HepG2 (cell line): ENCODE data around the gene TOMM20. TPM values are rescaled to one million over a fixed set of nuclear protein-coding genes. Genes with fewer than 3 reads are reported as not detected.

Experiments used
- BCL6 ChIP-seq: IDR thresholded peaks from 2 replicates; pipeline ENCODE4 v1.6.1; 2016; ENCODE audit warnings: missing genetic modification reagents, missing compliant biosample characterization
- BORCS8-MEF2B ChIP-seq: sonication (generic); formaldehyde crosslinking; IDR thresholded peaks from 2 replicates; pipeline ENCODE4 v1.8.0; 2022; ENCODE audit warnings: mild to moderate bottlenecking, missing genetic modification reagents
- DR1 ChIP-seq: sonication (generic); formaldehyde crosslinking; IDR thresholded peaks from 2 replicates; pipeline ENCODE4 v1.8.0; 2021; ENCODE audit warnings: mild to moderate bottlenecking, missing genetic modification reagents, inconsistent platforms
- HHEX ChIP-seq: IDR thresholded peaks from 2 replicates; pipeline ENCODE4 v1.6.1; 2016; ENCODE audit warnings: control low read depth
- MED1 ChIP-seq: sonication (generic); formaldehyde crosslinking; IDR thresholded peaks from 2 replicates; pipeline ENCODE4 v1.4.0; 2020; ENCODE audit warnings: missing genetic modification reagents
- MEF2D ChIP-seq: sonication (generic); formaldehyde crosslinking; IDR thresholded peaks from 2 replicates; pipeline ENCODE4 v1.5.1; 2020; ENCODE audit warnings: mild to moderate bottlenecking, missing genetic modification reagents
- ZKSCAN8 ChIP-seq: IDR thresholded peaks from 2 replicates; pipeline ENCODE4 v1.6.1; 2016; ENCODE audit warnings: borderline replicate concordance, missing genetic modification reagents, missing compliant biosample characterization
- ZNF224 ChIP-seq: sonication (generic); formaldehyde crosslinking; IDR thresholded peaks from 2 replicates; pipeline ENCODE4 v1.5.0; 2020; ENCODE audit warnings: mild to moderate bottlenecking, missing genetic modification reagents
- ZNF264 ChIP-seq: sonication (generic); formaldehyde crosslinking; IDR thresholded peaks from 2 replicates; pipeline ENCODE4 v1.4.0; 2020; ENCODE audit warnings: missing genetic modification reagents
- ZNF33A ChIP-seq: sonication (generic); formaldehyde crosslinking; IDR thresholded peaks from 2 replicates; pipeline ENCODE4 v1.5.1; 2020; ENCODE audit warnings: missing genetic modification reagents, mild to moderate bottlenecking, moderate library complexity, borderline replicate concordance
- ZNF34 ChIP-seq: sonication (generic); formaldehyde crosslinking; IDR thresholded peaks from 2 replicates; pipeline ENCODE4 v1.4.0; 2020; ENCODE audit warnings: mild to moderate bottlenecking, missing genetic modification reagents, borderline replicate concordance
- polyA plus RNA-seq, 8 experiments: library from polyadenylated mRNA; depleted of rRNA in 3 of 8; stranded (reverse) in 7 of 8; unstranded in 1 of 8; fragments of >200 nt; fragmentation: Illumina TruSeq in 4 of 8; extraction: Trizol in 4 of 8; gene quantifications; 2 replicates each; pipeline versions ENCODE4 v1.2.1 to v1.2.3, GENCODE V29; 2011 to 2016; ENCODE audit warnings: low read depth in 4 of 8, missing spikeins in 1 of 8, mixed read lengths in 1 of 8; ENCODE audit not compliant: insufficient read depth in 1 of 8
- total RNA-seq, 5 experiments: library from RNA; depleted of rRNA; stranded (reverse); fragments of >200 nt; fragmentation: Illumina TruSeq; extraction: Trizol; gene quantifications; 2 replicates each; pipeline ENCODE4 v1.2.3, GENCODE V29; 2016; ENCODE audit warnings: low read depth in 1 of 5
- TF ChIP-seq, protein P1 (sequence below): sonication (generic); formaldehyde crosslinking; IDR thresholded peaks from 2 replicates; pipeline ENCODE4 v1.4.0; 2020; ENCODE audit warnings: low read depth, missing genetic modification reagents
- TF ChIP-seq, protein P2 (sequence below): IDR thresholded peaks from 2 replicates; pipeline ENCODE4 v1.6.1; 2012; ENCODE audit warnings: low read depth, low read length, improper control_type of control experiment
- TF ChIP-seq, protein P3 (sequence below): sonication (generic); formaldehyde crosslinking; IDR thresholded peaks from 2 replicates; pipeline ENCODE4 v1.5.0; 2020; ENCODE audit warnings: missing genetic modification reagents
- TF ChIP-seq, protein P4 (sequence below): fragments of 450-650 bp; IDR thresholded peaks from 2 replicates; pipeline ENCODE4 v1.6.1; 2017
- TF ChIP-seq, protein P5 (sequence below): sonication (generic); formaldehyde crosslinking; IDR thresholded peaks from 2 replicates; pipeline ENCODE4 v1.8.1; 2023; ENCODE audit warnings: mild to moderate bottlenecking, inconsistent platforms, moderate library complexity, missing genetic modification reagents, borderline replicate concordance
- TF ChIP-seq, protein P6 (sequence below): sonication (generic); formaldehyde crosslinking; IDR thresholded peaks from 2 replicates; pipeline ENCODE4 v1.5.0; 2020; ENCODE audit warnings: mild to moderate bottlenecking, missing genetic modification reagents, moderate library complexity

Gene TOMM20
- total and polyA plus RNA-seq, 2 of the 13 experiments (the other 11 are each of a cell fraction or from before 2014, with no cell fraction given), result 153 to 376 TPM

DNA sequence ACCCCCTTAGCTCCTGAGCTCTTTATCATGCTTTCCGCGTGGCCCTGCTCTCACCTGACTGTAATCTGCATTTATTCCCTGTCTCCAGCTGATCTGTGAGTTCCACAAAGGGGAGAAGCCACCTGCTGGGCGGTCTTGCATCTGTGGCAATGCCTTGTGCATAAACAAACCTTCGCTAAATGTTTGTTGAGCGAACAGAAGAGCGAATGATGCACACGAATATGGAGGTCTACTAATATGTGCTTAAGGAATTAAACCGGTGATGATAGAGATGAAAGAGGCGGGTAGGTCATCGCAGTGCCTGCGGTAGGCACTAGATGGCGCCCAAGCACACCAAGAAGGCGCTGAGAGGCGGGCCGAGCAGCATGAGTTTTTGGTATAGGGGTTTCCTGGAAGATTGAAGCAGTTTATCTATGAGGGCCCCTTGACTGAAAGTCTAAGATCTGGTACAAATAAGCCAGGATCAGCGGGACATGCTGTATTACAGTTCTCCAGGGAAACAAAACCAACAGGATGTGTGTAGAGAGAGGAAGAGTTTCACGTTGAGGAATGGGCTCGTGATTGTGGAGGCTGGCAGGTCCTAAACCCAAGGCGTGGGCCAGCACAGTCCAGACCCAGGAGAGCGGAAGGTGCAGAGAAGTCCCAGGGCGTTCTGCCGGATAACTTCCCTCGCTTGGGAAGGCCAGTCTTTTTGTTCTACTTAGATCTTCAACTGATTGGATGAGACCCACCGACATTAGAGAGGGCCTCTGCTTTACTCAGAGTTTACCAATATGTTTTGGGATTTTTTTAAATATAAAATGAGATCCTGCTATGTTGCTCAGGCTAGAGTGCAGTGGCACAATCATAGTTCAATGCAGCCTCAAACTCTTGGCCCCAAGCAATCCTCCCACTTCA is 34.7 kb downstream of the TOMM20 start (continued):
- TF ChIP-seq, protein P1, sequence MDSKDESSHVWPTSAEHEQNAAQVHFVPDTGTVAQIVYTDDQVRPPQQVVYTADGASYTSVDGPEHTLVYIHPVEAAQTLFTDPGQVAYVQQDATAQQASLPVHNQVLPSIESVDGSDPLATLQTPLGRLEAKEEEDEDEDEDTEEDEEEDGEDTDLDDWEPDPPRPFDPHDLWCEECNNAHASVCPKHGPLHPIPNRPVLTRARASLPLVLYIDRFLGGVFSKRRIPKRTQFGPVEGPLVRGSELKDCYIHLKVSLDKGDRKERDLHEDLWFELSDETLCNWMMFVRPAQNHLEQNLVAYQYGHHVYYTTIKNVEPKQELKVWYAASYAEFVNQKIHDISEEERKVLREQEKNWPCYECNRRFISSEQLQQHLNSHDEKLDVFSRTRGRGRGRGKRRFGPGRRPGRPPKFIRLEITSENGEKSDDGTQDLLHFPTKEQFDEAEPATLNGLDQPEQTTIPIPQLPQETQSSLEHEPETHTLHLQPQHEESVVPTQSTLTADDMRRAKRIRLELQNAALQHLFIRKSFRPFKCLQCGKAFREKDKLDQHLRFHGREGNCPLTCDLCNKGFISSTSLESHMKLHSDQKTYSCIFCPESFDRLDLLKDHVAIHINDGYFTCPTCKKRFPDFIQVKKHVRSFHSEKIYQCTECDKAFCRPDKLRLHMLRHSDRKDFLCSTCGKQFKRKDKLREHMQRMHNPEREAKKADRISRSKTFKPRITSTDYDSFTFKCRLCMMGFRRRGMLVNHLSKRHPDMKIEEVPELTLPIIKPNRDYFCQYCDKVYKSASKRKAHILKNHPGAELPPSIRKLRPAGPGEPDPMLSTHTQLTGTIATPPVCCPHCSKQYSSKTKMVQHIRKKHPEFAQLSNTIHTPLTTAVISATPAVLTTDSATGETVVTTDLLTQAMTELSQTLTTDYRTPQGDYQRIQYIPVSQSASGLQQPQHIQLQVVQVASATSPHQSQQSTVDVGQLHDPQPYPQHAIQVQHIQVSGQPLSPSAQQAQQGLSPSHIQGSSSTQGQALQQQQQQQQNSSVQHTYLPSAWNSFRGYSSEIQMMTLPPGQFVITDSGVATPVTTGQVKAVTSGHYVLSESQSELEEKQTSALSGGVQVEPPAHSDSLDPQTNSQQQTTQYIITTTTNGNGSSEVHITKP (CRISPR knock-in tag), result no peak
- TF ChIP-seq BORCS8-MEF2B (CRISPR knock-in tag) (0 out of 2 replicates have a peak, but pooled peaks have one; percentile 56), BCL6 (no peak), ZNF34 (CRISPR knock-in tag) (no peak), ZNF224 (CRISPR knock-in tag) (no peak), ZNF264 (CRISPR knock-in tag) (no peak), MEF2D (CRISPR knock-in tag) (peak; percentile 9; the same call in 1 of the 2 replicates), HHEX (CRISPR knock-in tag) (no peak), ZKSCAN8 (CRISPR knock-in tag) (peak; percentile 33; the same call in 1 of the 2 replicates), MED1 (0 out of 2 replicates have a peak, but pooled peaks have one; percentile 14), DR1 (CRISPR knock-in tag) (0 out of 2 replicates have a peak, but pooled peaks have one; percentile 52), ZNF33A (CRISPR knock-in tag) (no peak)
- TF ChIP-seq, protein P2, sequence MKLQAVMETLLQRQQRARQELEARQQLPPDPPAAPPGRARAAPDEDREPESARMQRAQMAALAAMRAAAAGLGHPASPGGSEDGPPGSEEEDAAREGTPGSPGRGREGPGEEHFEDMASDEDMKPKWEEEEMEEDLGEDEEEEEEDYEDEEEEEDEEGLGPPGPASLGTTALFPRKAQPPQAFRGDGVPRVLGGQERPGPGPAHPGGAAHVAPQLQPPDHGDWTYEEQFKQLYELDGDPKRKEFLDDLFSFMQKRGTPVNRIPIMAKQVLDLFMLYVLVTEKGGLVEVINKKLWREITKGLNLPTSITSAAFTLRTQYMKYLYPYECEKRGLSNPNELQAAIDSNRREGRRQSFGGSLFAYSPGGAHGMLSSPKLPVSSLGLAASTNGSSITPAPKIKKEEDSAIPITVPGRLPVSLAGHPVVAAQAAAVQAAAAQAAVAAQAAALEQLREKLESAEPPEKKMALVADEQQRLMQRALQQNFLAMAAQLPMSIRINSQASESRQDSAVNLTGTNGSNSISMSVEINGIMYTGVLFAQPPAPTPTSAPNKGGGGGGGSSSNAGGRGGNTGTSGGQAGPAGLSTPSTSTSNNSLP, result peak; percentile 54; the same call in 1 of the 2 replicates
- TF ChIP-seq, protein P3, sequence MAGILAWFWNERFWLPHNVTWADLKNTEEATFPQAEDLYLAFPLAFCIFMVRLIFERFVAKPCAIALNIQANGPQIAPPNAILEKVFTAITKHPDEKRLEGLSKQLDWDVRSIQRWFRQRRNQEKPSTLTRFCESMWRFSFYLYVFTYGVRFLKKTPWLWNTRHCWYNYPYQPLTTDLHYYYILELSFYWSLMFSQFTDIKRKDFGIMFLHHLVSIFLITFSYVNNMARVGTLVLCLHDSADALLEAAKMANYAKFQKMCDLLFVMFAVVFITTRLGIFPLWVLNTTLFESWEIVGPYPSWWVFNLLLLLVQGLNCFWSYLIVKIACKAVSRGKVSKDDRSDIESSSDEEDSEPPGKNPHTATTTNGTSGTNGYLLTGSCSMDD, result no peak
- TF ChIP-seq, protein P4, sequence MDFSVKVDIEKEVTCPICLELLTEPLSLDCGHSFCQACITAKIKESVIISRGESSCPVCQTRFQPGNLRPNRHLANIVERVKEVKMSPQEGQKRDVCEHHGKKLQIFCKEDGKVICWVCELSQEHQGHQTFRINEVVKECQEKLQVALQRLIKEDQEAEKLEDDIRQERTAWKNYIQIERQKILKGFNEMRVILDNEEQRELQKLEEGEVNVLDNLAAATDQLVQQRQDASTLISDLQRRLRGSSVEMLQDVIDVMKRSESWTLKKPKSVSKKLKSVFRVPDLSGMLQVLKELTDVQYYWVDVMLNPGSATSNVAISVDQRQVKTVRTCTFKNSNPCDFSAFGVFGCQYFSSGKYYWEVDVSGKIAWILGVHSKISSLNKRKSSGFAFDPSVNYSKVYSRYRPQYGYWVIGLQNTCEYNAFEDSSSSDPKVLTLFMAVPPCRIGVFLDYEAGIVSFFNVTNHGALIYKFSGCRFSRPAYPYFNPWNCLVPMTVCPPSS, result no peak
- TF ChIP-seq, protein P5, sequence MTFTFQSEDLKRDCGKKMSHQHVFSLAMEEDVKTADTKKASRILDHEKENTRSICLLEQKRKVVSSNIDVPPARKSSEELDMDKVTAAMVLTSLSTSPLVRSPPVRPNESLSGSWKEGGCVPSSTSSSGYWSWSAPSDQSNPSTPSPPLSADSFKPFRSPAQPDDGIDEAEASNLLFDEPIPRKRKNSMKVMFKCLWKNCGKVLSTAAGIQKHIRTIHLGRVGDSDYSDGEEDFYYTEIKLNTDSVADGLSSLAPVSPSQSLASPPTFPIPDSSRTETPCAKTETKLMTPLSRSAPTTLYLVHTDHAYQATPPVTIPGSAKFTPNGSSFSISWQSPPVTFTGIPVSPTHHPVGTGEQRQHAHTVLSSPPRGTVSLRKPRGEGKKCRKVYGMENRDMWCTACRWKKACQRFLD (CRISPR knock-in tag), result 0 out of 2 replicates have a peak, but pooled peaks have one; percentile 35
- TF ChIP-seq, protein P6, sequence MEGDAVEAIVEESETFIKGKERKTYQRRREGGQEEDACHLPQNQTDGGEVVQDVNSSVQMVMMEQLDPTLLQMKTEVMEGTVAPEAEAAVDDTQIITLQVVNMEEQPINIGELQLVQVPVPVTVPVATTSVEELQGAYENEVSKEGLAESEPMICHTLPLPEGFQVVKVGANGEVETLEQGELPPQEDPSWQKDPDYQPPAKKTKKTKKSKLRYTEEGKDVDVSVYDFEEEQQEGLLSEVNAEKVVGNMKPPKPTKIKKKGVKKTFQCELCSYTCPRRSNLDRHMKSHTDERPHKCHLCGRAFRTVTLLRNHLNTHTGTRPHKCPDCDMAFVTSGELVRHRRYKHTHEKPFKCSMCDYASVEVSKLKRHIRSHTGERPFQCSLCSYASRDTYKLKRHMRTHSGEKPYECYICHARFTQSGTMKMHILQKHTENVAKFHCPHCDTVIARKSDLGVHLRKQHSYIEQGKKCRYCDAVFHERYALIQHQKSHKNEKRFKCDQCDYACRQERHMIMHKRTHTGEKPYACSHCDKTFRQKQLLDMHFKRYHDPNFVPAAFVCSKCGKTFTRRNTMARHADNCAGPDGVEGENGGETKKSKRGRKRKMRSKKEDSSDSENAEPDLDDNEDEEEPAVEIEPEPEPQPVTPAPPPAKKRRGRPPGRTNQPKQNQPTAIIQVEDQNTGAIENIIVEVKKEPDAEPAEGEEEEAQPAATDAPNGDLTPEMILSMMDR (CRISPR knock-in tag), result peak; percentile 88
